Measurements from ENCODE around the gene RNF227.
"Not testable (repeated sequence)": the region's sequence is repeated elsewhere in the genome, so short reads cannot be mapped to it uniquely, and the experiment has no call there.

RNF227 gene

GRCh38 chr17:7915611-7916384 is at the start of gene RNF227:
TSS of gene RNF227 (minus strand) at chr17:7916289. CDS start at chr17:7916195, 94 bp downstream.
- DNase-seq (ENCODE audit: low spot score): peak; percentile 93

GRCh38 chr17:7961421-7961820 is 45.3 kb upstream of the RNF227 start:
- no peak for DNase-seq (ENCODE audit: low spot score)

- DNase-seq (ENCODE audit: low spot score): no peak
Measured at GRCh38 chr17:7959503-7960253, 43.6 kb upstream of the RNF227 start.

- no peak for DNase-seq (ENCODE audit: low spot score)
Measured at GRCh38 chr17:7956228-7956965, 40.3 kb upstream of the RNF227 start.

DNA sequence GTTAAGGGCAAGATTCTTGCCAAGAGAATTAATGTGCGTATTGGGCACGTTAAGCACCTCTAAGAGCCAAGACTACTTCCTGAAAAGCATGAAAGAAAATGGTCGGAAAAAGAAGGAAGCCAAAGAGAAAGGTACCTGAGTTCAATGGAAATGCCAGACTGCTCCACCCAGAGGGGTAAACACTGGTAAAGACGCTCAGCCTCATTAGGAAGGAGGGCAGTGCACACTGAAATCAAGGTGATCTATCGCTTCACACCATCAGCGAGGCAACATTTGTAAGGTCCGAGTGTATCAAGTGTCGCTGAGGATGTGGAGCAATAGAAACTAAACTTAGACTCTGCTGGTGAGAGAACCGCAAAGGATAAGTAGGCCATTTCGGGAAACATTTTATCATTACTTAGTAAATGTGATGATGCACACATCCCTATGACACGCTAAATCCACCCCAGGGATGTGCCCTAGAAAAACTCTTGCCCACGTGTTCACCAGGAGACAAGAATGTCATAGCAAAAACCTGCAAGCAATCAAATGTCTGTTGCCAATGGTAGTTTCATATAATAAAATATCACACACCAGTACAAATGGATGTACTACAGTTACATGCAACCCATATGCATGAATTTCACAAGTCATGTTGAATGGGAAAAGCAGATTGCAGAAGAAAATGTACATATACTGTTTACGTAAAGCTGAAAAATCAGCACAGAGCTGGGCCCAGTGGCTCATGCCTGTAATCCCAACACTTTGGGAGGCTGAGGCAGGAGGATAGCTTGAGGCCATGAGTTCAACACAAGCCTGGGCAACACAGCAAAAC is 39.5 kb upstream of the RNF227 start:
- no peak for DNase-seq (ENCODE audit: low spot score)

DNA sequence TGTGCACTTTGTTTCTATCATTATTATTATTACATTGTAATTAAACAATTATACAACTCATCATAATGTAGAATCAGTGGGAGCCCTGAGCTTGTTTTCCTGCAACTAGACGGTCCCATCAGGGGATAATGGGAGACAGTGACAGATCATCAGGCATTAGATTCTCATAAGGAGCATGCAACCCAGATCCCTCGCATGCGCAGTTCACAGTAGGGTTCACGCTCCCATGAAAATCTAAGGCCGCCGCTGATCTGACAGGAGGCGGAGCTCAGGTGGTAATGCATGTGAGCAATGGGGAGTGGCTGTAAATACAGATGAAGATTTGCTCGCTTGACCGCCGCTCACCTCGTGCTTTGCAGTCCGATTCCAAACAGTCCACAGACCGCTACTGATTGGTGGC is 37.2 kb upstream of the RNF227 start:
- DNase-seq (ENCODE audit: low spot score): not testable (repeated sequence)

DNA sequence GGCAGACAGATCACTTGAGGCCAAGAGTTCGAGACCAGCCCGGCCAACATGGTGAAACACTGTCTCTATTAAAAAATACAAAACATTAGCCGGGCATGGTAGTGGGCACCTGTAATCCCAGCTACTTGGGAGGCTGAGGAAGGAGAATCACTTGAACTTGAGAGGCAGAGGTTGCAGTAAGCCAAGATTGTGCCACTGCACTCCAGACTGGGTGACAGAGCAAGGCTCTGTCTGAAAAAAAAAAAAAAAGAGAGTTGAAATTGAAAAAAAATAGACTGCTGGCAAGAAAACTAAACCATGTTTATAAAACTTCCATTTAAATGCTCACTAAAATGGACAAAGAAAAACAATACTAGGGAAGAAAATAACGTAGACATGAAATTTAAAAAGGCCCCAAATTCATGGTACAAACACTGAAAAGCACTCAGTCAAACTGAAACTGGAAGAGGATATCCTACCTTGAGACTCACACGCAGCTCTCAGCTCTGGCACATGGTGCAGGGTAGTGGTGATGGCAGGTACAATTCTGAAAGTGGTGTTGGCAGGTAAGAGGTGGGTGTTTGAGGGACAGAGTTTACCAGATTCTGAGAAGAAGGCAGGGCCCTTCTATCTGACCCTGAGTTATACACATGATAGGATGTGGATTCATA is 35.2 kb upstream of the RNF227 start:
- DNase-seq (ENCODE audit: low spot score): no peak

DNA sequence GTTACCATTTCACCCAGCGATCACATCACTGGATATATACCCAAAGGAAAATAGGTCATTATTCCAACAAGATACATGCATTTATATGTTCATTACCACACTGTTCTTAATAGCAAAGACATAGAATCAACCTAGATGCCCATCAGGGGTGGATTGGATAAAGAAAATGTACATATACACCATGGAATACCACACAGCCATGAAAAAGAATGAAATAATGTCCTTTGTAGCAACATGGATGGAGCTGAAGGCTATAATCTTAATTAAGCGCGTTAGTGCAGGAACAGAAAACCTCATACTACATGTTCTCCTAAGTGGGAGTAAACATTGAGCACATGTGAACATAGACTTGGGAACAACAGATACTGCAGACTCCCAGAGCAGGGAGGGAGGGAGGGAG is 34.5 kb upstream of the RNF227 start:
- DNase-seq (ENCODE audit: low spot score): no peak

- DNase-seq (ENCODE audit: low spot score): no peak
Measured at GRCh38 chr17:7947651-7948050, 31.6 kb upstream of the RNF227 start.

GRCh38 chr17:7946441-7946840 is 30.4 kb upstream of the RNF227 start:
- no peak for DNase-seq (ENCODE audit: low spot score)

- DNase-seq (ENCODE audit: low spot score): no peak
Measured at GRCh38 chr17:7945651-7946050, 29.6 kb upstream of the RNF227 start.

GRCh38 chr17:7944326-7944725 is 28.2 kb upstream of the RNF227 start:
- no peak for DNase-seq (ENCODE audit: low spot score)

DNA sequence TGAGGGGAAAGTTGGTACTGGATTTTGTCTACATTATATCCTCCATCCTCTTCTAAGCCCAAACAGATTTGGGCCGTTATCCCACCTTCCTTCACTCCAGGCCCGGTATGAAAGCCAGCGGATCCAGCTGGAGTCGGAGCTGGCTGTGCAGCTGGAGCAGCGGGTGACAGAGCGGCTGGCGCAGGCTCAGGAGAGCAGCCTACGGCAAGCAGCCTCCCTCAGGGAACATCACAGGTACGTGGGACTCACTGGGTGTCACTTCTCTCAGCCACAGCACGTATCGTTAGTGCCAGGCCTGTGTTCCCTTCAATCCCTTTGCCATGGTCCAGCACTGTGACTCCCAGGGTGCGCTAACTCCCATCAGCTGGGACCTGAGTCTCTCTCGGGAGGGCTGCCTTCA is 27.2 kb upstream of the RNF227 start:
- no peak for DNase-seq (ENCODE audit: low spot score)

DNA sequence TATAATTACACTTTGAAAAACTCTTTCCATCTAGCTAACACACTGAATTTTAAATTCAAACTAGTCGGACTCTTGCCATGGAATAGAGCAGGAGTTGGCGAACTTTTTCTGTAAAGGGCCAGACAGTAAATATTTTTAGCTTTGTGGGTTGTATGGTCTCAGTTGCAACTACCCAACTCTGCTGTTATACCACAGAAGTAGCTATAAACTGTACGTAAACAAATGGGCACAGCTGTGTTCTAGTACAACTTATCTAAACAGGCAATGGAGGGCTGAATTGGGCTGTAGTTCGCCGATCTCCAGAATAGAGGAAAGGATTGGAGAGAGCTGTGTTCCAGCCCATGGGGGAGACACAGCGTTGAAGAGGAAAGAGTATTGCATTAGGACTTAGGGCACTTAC is 24.7 kb upstream of the RNF227 start:
- DNase-seq (ENCODE audit: low spot score): no peak

DNA sequence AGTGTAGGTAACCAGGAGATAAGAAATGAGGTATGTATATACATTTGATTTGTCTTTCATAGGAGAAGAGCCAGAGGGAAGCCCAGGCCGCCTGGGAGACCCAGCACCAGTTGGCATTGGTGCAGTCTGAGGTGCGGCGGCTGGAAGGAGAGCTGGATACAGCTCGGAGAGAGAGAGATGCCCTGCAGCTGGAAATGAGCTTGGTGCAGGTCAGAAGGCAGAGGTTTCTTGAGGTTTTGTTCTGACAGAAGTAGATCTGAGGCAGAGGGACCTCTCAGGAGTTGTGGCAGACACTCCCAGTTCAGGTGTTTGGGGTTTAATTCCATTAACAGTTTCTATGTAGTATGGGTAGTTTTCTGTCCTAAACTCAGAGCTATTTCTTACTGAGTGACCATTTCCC is 23.9 kb upstream of the RNF227 start:
- no peak for DNase-seq (ENCODE audit: low spot score)

GRCh38 chr17:7935859-7936258 is 19.8 kb upstream of the RNF227 start:
- DNase-seq (ENCODE audit: low spot score): no peak

DNA sequence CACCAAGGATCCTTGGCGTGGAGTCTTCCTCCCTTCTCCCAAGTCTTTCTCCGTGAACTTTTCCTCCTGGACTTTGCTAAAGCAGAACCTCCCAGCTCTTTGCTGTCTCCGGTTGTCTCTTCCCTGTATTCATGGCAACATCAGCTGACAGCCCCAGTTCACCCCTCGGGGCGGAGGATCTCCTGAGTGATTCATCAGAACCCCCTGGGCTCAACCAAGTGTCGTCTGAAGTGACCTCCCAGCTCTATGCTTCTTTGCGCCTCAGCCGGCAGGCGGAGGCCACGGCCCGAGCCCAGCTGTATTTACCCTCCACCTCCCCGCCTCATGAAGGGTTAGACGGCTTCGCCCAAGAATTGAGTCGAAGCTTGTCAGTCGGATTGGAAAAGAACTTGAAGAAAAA is 16.9 kb upstream of the RNF227 start:
- DNase-seq (ENCODE audit: low spot score): peak; percentile 70

DNA sequence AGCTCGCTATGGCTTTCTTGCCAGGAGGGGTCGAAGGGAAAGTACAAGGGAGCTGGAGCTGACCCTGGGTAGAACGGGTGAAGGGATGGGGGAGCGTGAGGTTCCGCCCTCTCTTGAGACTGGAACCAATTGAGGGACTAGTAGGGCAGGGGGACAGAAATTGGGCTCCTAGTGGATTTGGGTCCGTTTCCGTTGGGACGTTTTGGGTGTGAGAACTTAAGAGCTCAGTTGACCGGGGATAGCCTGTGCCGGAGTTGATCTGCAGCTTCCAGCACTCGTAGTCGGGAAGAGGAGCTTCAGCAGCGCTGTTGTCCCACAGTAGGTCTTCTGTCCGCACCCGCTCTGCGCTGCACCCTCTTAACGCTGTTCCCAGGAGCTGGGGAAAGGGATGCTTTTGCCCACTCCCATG is 16.4 kb upstream of the RNF227 start:
- DNase-seq (ENCODE audit: low spot score): peak; percentile 47

- DNase-seq (ENCODE audit: low spot score): peak; percentile 100
Measured at GRCh38 chr17:7931709-7932482, 15.8 kb upstream of the RNF227 start, which contains the start of the genes CNTROB and TRAPPC1. TSS of gene CNTROB (plus strand) at chr17:7932206. CDS start at chr17:7933080, 874 bp downstream. TSS of gene TRAPPC1 (minus strand) at chr17:7931946. CDS start at chr17:7931829, 117 bp downstream.

All from AG08396 (cell line).